GM12873 (cell line): Measurements from ENCODE around the gene MEF2A.

Experiments
- CTCF ChIP-seq: IDR thresholded peaks from 2 replicates; pipeline ENCODE4 v1.5.1; 2012; ENCODE audit warnings: low read depth, mild to moderate bottlenecking, moderate library complexity, low read length, control low read depth; ENCODE audit not compliant: insufficient read depth; ENCODE audit errors: missing control alignments

Gene MEF2A

GRCh38 chr15:99707473-99708270, 141.9 kb downstream of the MEF2A start:
- no peak for TF ChIP-seq CTCF

GRCh38 chr15:99708563-99708962, 142.8 kb downstream of the MEF2A start:
- no peak for TF ChIP-seq CTCF

GRCh38 chr15:99709243-99709986, 143.6 kb downstream of the MEF2A start:
- no peak for TF ChIP-seq CTCF

GRCh38 chr15:99711625-99712024, 145.8 kb downstream of the MEF2A start:
- TF ChIP-seq CTCF = no peak

- TF ChIP-seq CTCF = no peak
These were observed 146.6 kb downstream of the MEF2A start for GRCh38 chr15:99712415-99712814.

GRCh38 chr15:99716540-99717095, 150.8 kb downstream of the MEF2A start:
- TF ChIP-seq CTCF = no peak
